ENCODE results near the gene E4F1. TPM values are rescaled to one million over a fixed set of nuclear protein-coding genes. Genes with fewer than 3 reads are reported as not detected.

E4F1 gene
- total and polyA plus RNA-seq, 2 of the 13 experiments (the other 11 are each of a cell fraction or from before 2014, with no cell fraction given): 13.8 to 19.5 TPM

DNA sequence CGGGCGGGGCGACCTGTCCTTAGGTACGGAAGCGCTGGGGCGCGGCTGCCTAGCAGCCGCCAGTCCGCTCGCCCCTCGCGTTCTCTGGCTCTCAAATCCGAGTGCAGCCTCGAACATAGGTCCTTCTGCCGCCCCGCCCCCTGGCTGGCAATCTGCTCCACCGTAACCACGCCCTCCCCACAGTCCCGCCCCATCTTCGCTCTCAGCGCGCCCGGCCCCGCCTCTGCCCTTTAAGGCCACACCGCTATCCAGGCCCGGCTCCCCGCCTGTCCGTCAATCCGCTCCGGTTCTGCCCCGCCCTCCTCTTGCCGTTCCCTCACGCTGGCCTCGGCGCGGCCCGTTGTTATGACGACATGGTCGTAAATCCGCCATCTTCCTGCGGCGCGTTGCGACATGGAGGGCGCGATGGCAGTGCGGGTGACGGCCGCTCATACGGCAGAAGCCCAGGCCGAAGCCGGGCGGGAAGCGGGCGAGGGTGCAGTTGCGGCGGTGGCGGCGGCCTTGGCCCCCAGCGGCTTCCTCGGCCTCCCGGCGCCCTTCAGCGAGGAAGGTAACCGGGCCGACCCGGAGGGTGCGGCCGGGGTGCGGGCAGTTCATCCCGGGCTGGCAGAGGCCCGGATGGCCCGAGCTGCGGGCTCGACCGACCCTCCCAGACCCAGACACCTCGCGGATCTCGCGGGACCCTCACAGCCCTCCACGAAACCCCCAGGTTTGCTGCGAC lies at the start of gene E4F1 (continued):
- TF ChIP-seq, protein P1, sequence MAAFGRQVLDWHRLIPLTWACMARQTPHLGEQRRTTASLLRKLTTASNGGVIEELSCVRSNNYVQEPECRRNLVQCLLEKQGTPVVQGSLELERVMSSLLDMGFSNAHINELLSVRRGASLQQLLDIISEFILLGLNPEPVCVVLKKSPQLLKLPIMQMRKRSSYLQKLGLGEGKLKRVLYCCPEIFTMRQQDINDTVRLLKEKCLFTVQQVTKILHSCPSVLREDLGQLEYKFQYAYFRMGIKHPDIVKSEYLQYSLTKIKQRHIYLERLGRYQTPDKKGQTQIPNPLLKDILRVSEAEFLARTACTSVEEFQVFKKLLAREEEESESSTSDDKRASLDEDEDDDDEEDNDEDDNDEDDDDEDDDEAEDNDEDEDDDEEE (CRISPR knock-in tag; IDR thresholded peaks at IDR 0.05): no peak; the same call in 1 of the 2 replicates
- TF ChIP-seq FOSL1 (CRISPR knock-in tag; IDR thresholded peaks at IDR 0.05; ENCODE audit: borderline replicate concordance) (no peak), RCOR2 (CRISPR knock-in tag; IDR thresholded peaks at IDR 0.05) (no peak), RBFOX2 (IDR thresholded peaks at IDR 0.05; ENCODE audit: low read depth, low read length) (peak; percentile 92), ZNF382 (CRISPR knock-in tag; IDR thresholded peaks at IDR 0.05; ENCODE audit: borderline replicate concordance) (no peak), ZNF205 (CRISPR knock-in tag; IDR thresholded peaks at IDR 0.05) (no peak), MAFF (IDR thresholded peaks at IDR 0.05; ENCODE audit: low read depth, low read length) (no peak), SAP130 (CRISPR knock-in tag; IDR thresholded peaks at IDR 0.05; ENCODE audit: low read depth) (peak; percentile 98), CHD4 (IDR thresholded peaks at IDR 0.05; ENCODE audit: borderline replicate concordance, low read length) (no peak), ZNF720 (CRISPR knock-in tag; IDR thresholded peaks at IDR 0.05) (no peak), EED (CRISPR knock-in tag; IDR thresholded peaks at IDR 0.05) (peak; percentile 77; the same call in 1 of the 2 replicates), ZNF431 (CRISPR knock-in tag; IDR thresholded peaks at IDR 0.05; ENCODE audit: borderline replicate concordance, low read depth) (no peak), SP1 (IDR thresholded peaks at IDR 0.05) (no peak), SP1 (CRISPR knock-in tag; IDR thresholded peaks at IDR 0.05) (peak; percentile 56; the same call in 1 of the 2 replicates), CENPX (CRISPR knock-in tag; IDR thresholded peaks at IDR 0.05) (no peak), ZNF614 (CRISPR knock-in tag; IDR thresholded peaks at IDR 0.05; ENCODE audit: borderline replicate concordance) (no peak), ZFP82 (CRISPR knock-in tag; IDR thresholded peaks at IDR 0.05; ENCODE audit: borderline replicate concordance) (no peak), GATAD2A (CRISPR knock-in tag; IDR thresholded peaks at IDR 0.05) (no peak; the same call in 1 of the 2 replicates), YY1 (IDR thresholded peaks at IDR 0.05; ENCODE audit: insufficient read depth, insufficient replicate concordance, low read depth, low read length) (peak; percentile 93), HNF4G (IDR thresholded peaks at IDR 0.05; ENCODE audit: borderline replicate concordance, low read depth, low read length) (peak; percentile 13; the same call in 1 of the 2 replicates), HNF4G (CRISPR knock-in tag; IDR thresholded peaks at IDR 0.05; ENCODE audit: borderline replicate concordance, low read depth) (no peak; the same call in 1 of the 2 replicates)
- TF ChIP-seq, protein P2, sequence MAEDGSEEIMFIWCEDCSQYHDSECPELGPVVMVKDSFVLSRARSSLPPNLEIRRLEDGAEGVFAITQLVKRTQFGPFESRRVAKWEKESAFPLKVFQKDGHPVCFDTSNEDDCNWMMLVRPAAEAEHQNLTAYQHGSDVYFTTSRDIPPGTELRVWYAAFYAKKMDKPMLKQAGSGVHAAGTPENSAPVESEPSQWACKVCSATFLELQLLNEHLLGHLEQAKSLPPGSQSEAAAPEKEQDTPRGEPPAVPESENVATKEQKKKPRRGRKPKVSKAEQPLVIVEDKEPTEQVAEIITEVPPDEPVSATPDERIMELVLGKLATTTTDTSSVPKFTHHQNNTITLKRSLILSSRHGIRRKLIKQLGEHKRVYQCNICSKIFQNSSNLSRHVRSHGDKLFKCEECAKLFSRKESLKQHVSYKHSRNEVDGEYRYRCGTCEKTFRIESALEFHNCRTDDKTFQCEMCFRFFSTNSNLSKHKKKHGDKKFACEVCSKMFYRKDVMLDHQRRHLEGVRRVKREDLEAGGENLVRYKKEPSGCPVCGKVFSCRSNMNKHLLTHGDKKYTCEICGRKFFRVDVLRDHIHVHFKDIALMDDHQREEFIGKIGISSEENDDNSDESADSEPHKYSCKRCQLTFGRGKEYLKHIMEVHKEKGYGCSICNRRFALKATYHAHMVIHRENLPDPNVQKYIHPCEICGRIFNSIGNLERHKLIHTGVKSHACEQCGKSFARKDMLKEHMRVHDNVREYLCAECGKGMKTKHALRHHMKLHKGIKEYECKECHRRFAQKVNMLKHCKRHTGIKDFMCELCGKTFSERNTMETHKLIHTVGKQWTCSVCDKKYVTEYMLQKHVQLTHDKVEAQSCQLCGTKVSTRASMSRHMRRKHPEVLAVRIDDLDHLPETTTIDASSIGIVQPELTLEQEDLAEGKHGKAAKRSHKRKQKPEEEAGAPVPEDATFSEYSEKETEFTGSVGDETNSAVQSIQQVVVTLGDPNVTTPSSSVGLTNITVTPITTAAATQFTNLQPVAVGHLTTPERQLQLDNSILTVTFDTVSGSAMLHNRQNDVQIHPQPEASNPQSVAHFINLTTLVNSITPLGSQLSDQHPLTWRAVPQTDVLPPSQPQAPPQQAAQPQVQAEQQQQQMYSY (CRISPR knock-in tag; IDR thresholded peaks at IDR 0.05): 0 out of 2 replicates have a peak, but pooled peaks have one; percentile 18
- TF ChIP-seq, protein P3, sequence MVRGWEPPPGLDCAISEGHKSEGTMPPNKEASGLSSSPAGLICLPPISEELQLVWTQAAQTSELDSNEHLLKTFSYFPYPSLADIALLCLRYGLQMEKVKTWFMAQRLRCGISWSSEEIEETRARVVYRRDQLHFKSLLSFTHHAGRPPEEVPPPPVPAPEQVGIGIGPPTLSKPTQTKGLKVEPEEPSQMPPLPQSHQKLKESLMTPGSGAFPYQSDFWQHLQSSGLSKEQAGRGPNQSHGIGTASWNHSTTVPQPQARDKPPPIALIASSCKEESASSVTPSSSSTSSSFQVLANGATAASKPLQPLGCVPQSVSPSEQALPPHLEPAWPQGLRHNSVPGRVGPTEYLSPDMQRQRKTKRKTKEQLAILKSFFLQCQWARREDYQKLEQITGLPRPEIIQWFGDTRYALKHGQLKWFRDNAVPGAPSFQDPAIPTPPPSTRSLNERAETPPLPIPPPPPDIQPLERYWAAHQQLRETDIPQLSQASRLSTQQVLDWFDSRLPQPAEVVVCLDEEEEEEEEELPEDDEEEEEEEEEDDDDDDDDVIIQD (CRISPR knock-in tag; IDR thresholded peaks at IDR 0.05; ENCODE audit: low read depth): no peak
- TF ChIP-seq, protein P4, sequence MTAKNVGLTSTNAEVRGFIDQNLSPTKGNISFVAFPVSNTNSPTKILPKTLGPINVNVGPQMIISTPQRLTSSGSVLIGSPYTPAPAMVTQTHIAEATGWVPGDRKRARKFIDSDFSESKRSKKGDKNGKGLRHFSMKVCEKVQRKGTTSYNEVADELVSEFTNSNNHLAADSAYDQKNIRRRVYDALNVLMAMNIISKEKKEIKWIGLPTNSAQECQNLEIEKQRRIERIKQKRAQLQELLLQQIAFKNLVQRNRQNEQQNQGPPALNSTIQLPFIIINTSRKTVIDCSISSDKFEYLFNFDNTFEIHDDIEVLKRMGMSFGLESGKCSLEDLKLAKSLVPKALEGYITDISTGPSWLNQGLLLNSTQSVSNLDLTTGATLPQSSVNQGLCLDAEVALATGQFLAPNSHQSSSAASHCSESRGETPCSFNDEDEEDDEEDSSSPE (CRISPR knock-in tag; IDR thresholded peaks at IDR 0.05): peak; percentile 81
